VCaP (cell line): ENCODE results near the gene SIM2.

Source experiments
- H3K27ac ChIP-seq: fragments of 450-650 bp; 2 replicates; pipeline ENCODE4 v1.5.1; 2017
- TF ChIP-seq, protein P1 (sequence below): fragments of 450-650 bp; conservative IDR thresholded peaks from 2 replicates; pipeline ENCODE4 v1.5.1; 2017; ENCODE audit warnings: mild to moderate bottlenecking, moderate library complexity

The SIM2 gene

GRCh38 chr21:36676039-36676950 is 22.6 kb upstream of the SIM2 start:
- H3K27ac ChIP-seq = peak overlapping the region; percentile 24

GRCh38 chr21:36677443-36677842 is 21.5 kb upstream of the SIM2 start:
- H3K27ac ChIP-seq = no peak overlapping the region
- TF ChIP-seq, protein P1, sequence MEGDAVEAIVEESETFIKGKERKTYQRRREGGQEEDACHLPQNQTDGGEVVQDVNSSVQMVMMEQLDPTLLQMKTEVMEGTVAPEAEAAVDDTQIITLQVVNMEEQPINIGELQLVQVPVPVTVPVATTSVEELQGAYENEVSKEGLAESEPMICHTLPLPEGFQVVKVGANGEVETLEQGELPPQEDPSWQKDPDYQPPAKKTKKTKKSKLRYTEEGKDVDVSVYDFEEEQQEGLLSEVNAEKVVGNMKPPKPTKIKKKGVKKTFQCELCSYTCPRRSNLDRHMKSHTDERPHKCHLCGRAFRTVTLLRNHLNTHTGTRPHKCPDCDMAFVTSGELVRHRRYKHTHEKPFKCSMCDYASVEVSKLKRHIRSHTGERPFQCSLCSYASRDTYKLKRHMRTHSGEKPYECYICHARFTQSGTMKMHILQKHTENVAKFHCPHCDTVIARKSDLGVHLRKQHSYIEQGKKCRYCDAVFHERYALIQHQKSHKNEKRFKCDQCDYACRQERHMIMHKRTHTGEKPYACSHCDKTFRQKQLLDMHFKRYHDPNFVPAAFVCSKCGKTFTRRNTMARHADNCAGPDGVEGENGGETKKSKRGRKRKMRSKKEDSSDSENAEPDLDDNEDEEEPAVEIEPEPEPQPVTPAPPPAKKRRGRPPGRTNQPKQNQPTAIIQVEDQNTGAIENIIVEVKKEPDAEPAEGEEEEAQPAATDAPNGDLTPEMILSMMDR = no peak

More at GRCh38 chr21:36676039-36676950, 22.6 kb upstream of the SIM2 start:
- TF ChIP-seq, protein P1 = no peak

DNA sequence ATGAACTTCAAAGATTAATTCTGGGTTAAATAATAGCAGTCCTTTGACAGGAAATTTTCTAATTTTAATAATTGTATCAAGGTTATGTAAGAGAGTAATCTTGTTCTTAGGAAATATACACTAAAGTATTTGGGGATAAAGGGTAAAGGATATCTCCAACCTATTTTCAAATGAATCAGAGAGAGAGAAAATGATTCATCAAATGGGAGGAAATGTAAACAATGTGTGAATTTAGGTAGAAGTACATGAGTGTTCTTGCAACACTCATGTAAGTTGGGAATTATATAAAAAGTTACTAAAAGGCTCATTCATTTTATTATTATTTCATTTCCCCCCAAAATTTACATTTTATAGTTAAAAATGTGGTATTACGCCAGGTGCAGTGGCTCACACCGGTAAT is 20.4 kb upstream of the SIM2 start:
- H3K27ac ChIP-seq = no peak overlapping the region
- TF ChIP-seq, protein P1 = no peak

GRCh38 chr21:36681117-36681631 is 17.7 kb upstream of the SIM2 start:
- no peak overlapping the region for H3K27ac ChIP-seq
- TF ChIP-seq, protein P1 = no peak

DNA sequence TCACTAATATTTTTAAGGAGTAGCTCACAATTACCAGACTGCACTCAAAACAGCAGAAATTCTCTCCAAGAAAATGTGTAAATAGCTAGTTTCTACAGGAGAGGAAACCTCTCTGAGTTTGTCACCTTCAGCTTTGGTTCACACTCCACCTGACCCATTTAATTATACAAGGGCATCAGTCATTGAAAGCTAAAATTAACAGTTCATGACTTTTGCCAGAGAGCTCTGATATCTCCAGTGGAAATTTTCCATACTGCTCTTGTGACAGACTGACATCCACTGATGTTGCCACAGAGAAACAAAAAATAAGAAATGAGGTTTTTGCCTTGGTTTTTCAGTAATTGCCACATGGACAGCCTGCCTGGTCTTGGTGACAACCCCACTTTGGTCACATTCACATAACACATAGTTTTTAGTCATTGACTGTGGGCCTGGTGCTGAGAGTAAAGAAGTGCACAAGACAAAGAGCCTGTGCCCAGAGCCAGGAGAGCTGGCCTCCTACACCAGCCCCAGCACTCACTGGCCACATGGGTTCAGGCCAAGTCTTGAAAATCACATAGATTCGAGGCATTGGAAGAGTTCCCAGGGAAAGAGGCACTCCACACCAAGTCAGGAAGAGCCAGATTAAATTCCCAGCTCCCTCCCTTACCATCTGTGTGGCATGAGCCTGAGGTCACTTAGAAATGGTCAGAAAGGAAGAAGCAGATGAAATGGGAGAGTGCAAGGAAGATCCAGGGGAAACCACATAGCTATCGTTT is 13.8 kb upstream of the SIM2 start:
- no peak overlapping the region for H3K27ac ChIP-seq
- TF ChIP-seq, protein P1 = no peak

DNA sequence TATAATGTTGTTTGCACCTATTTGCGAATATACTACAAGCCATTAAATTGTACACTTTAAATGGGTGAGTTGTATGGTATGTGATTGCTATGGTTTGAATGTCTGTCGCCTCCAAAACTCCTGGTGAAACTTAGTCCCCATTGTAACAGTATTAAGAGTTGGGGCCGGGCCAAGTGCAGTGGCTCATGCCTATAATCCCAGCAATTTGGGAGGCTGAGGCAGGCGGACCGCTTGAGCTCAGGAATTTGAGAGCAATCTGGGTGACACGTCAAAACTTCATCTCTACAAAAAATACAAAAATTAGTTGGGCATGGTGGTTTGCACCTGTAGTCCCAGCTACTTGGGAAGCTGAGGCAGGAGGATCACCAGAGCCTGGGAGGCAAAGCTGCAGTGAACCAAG is 12.0 kb upstream of the SIM2 start:
- TF ChIP-seq, protein P1 = no peak
- no peak overlapping the region for H3K27ac ChIP-seq

DNA sequence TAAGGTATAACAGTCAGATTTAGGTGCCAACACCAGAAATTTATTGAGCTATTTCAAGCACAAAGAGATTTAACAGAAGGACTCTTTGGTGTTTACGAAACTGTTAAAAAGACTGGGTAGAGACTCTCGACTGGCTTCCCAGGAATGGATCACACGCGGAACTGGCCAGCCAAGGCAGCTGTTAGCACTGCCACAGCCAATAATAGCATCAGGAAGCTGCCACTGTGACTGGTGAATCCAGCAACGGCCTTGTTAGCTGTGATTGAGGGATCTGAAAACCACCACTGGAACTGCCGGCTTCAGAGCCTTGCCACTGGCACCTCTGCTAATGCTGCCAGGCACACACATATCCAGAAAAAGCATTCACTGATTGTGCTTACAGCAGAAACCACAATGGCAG is 10.6 kb upstream of the SIM2 start:
- H3K27ac ChIP-seq = no peak overlapping the region
- TF ChIP-seq, protein P1 = no peak
